HG02981 (cell line): ENCODE results near the gene BOD1L1.

Source experiments
- ATAC-seq: cut with Tn5 transposase; IDR thresholded peaks from one replicate; pipeline ENCODE4 v1.9.1; 2021; ENCODE audit warnings: mild to moderate bottlenecking, moderate library complexity; ENCODE audit not compliant: unreplicated experiment

BOD1L1 gene

GRCh38 chr4:13626492-13627177, 890 bp downstream of the BOD1L1 start:
- ATAC-seq, result no peak

- ATAC-seq, result no peak
Measured at GRCh38 chr4:13618212-13618806, 9.2 kb downstream of the BOD1L1 start.

- no peak for ATAC-seq
Measured at GRCh38 chr4:13617801-13618200, 9.7 kb downstream of the BOD1L1 start.

- ATAC-seq, result no peak
Measured at GRCh38 chr4:13616597-13616996, 10.9 kb downstream of the BOD1L1 start.

GRCh38 chr4:13615161-13615560, 12.4 kb downstream of the BOD1L1 start:
- peak; percentile 45 for ATAC-seq

DNA sequence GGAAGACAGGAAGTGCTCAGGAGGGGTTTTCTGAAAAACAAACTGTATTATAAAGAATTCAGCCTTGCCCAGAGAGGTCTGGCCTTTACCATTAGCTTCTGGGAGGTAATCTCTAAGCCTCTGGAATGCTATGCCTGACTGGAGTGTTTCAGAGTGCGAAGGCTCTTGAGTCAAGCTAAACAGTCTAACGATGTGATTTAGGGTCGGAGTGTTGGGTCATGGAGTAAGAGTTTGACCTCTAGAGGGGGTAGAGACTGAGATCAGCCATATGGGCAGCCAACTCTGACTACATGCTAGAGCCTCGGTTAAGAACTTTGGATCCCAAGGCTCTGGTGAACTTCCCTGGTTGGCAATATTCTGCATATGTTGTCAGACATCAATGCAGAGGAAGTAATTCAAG, 15.0 kb downstream of the BOD1L1 start:
- ATAC-seq, result no peak

DNA sequence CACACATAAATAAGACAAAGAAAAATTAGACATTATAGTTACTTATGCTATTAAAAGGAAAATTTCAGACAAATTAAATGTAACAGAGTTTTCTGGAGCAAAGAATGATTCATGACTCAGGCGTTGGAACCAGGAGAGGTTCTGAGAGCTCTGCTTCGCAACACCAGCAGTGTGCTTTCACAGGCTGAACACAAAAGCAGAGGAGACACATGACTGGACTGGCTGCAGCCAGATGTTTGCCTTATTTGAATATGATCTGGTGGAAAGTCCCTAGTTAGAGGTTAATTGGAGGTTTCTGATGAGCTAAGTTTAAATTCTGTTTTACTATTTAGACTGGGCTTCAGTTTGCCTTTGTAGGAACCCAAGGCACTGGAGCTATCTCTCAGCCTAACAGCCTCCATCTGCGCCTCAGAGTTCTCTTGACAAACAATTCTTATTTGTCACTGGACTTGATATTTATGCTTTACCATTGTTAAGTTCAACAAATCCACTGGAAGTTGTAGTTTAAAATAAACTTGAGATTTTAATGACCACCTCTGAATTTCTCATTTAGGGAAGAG, 16.2 kb downstream of the BOD1L1 start:
- ATAC-seq, result peak; percentile 99

GRCh38 chr4:13605330-13605729, 22.2 kb downstream of the BOD1L1 start:
- ATAC-seq, result no peak

DNA sequence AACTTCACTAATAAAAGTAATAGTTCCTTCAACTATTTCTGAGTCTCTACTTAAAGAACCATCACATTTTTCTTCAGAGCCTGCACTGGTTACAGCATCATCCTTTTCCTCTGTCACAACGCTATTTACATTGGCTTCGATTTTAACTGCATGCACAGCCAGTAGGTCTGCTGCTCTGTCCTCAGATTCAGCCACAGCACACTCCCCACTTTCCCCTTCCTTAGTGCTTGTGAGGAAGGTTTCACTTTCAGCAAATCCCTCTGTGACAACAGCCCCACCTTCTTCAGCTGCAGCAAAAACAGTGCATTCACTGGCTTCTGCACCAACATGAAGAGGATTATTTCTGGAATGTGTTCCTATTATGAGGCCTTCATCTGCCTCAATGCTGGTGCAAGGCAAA, 25.7 kb downstream of the BOD1L1 start:
- peak; percentile 25 for ATAC-seq

- ATAC-seq, result peak; percentile 53
Measured at GRCh38 chr4:13601048-13601447, 26.5 kb downstream of the BOD1L1 start.

DNA sequence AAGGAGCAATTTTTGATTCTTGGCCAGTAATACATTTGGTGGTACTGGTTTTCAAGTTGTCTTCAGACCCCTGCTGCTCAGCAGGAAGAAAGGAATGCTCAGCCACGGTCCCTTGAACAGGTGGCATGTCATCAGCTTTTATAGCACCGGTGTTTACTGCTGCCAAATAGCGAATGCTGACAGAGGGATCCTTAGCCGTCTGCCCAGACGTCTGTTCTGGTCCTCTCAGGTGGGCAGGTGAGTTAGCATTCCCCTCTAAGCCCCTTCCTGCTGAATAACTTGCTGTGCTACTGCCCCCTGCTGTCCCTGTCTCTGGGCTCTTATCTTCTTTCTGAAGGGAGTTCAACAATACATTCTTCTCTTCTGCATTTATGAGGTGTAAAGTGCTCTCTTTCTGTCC, 28.4 kb downstream of the BOD1L1 start:
- no peak for ATAC-seq

- no peak for ATAC-seq
Measured at GRCh38 chr4:13597604-13598003, 29.9 kb downstream of the BOD1L1 start.

GRCh38 chr4:13597141-13597540, 30.4 kb downstream of the BOD1L1 start:
- ATAC-seq, result no peak

DNA sequence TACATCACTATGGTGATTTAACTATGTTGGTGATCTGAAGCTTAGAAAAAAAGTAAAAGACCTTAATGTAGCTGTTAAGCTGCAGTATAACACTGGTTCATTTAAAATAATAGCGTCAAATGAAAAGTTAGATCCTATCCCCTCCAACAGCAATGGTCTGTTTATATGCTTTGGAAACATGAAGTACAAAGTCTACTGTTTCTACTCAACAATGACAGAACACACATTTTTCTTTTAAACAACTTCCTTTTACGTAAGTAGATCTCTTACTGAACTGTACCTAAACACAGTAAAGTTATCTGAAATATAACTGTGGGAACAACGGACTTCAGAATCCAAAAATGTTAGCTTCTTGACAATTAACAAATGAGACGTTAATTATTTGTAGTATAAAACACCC, 35.3 kb downstream of the BOD1L1 start:
- no peak for ATAC-seq

- no peak for ATAC-seq
Measured at GRCh38 chr4:13590766-13591165, 36.8 kb downstream of the BOD1L1 start.

GRCh38 chr4:13588954-13589353, 38.6 kb downstream of the BOD1L1 start:
- no peak for ATAC-seq

- ATAC-seq, result no peak
Measured at GRCh38 chr4:13584481-13584880, 43.0 kb downstream of the BOD1L1 start.

GRCh38 chr4:13580036-13580435, 47.5 kb downstream of the BOD1L1 start:
- ATAC-seq, result no peak

DNA sequence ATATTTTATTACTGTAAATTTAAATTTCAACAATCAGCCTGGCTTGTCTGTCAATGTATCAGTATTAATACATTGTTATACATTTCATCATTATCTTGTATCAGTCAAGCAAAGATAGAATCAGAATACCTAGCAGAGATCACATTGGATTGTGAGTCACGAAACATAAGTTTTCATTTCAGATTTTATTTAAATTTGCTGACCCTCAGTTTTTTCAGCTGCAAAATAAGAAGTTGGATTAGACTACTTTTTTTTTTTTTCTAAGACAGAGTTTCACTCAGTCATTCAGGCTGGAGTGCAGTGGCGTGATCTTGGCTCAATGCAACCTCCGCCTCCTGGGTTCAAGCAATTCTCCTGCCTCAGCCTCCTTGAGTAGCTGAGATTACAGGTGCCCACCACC, 49.9 kb downstream of the BOD1L1 start:
- no peak for ATAC-seq

- ATAC-seq, result no peak
Measured at GRCh38 chr4:13570916-13571315, 56.6 kb downstream of the BOD1L1 start.

- ATAC-seq, result no peak
Measured at GRCh38 chr4:13567125-13567524, 60.4 kb downstream of the BOD1L1 start.

GRCh38 chr4:13562876-13563275, 64.6 kb downstream of the BOD1L1 start:
- no peak for ATAC-seq

DNA sequence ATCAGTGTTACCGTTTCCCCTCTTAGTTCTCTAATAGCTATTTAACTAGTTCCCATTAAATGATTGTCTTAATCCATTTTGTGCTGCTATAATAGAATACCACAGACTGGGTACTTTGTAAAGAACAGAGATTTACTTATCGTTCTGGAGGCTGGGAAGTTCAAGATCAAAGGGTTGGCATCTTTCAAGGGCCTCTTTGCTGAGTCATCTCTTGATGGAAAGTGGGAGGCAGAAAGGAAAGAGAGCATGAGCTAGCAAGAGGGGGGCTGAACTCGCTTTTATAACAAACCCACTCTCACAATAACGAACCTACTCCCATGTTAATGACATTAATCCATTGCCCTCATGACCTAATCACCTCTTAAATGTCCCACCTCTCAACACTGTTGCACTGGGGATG, 65.9 kb downstream of the BOD1L1 start:
- ATAC-seq, result no peak
